Neural cell (in vitro differentiated cells): ENCODE results near the gene CHPF2. TPM values are rescaled to one million over a fixed set of nuclear protein-coding genes. Genes with fewer than 3 reads are reported as not detected.

Experiments used
- H2AFZ ChIP-seq: fragments of 200-600, 300-800 bp; sonication (generic), shearing (Covaris generic); 2 replicates; pipeline ENCODE4 v1.6.0; 2014; ENCODE audit warnings: low read depth, mild to moderate bottlenecking, antibody characterized with exemption, low read length, moderate library complexity
- H3F3A ChIP-seq: fragments of 200-600 bp; shearing (Covaris generic); 2 replicates; pipeline ENCODE4 v1.6.1; 2016; ENCODE audit warnings: mild to moderate bottlenecking, moderate library complexity, mixed read lengths, antibody characterized with exemption, low read length; ENCODE audit not compliant: insufficient read depth, poor library complexity, severe bottlenecking
- H3K27ac ChIP-seq: fragments of 200-600, 300-800 bp; sonication (generic), shearing (Covaris generic); 2 replicates; pipeline ENCODE4 v1.5.1; 2014; ENCODE audit warnings: mild to moderate bottlenecking, low read length, moderate library complexity
- H3K27me3 ChIP-seq: fragments of 300-800, 200-600 bp; sonication (generic), shearing (Covaris generic); 2 replicates; pipeline ENCODE4 v1.6.0; 2014; ENCODE audit warnings: mild to moderate bottlenecking, low read depth, low read length, moderate library complexity; ENCODE audit not compliant: insufficient read depth
- H3K36me3 ChIP-seq: fragments of 300-800, 200-600 bp; sonication (generic), shearing (Covaris generic); 2 replicates; pipeline ENCODE4 v1.5.1; 2014; ENCODE audit warnings: mild to moderate bottlenecking, antibody characterized with exemption, low read length, moderate library complexity; ENCODE audit not compliant: insufficient read depth
- H3K4me2 ChIP-seq: fragments of 300-800, 200-600 bp; sonication (generic), shearing (Covaris generic); 2 replicates; pipeline ENCODE4 v1.6.0; 2014; ENCODE audit warnings: mild to moderate bottlenecking, low read length
- H3K4me3 ChIP-seq: fragments of 300-800, 200-600 bp; sonication (generic), shearing (Covaris generic); 2 replicates; pipeline ENCODE4 v1.5.1; 2014; ENCODE audit warnings: mild to moderate bottlenecking, low read length, moderate library complexity
- H3K79me2 ChIP-seq: fragments of 200-600 bp; shearing (Covaris generic); replicated peaks from 2 replicates; pipeline ENCODE4 v1.6.0; 2014; ENCODE audit warnings: mild to moderate bottlenecking, low read length, moderate library complexity; ENCODE audit not compliant: insufficient read depth
- H3K9ac ChIP-seq: fragments of 300-800, 200-600 bp; sonication (generic), shearing (Covaris generic); 2 replicates; pipeline ENCODE4 v1.6.1; 2016; ENCODE audit warnings: mild to moderate bottlenecking, low read length, mixed read lengths
- H3K9me2 ChIP-seq: fragments of 200-600 bp; shearing (Covaris generic); 2 replicates; pipeline ENCODE4 v1.6.1; 2016; ENCODE audit warnings: mild to moderate bottlenecking, low read length, mixed read lengths; ENCODE audit not compliant: insufficient read depth
- H3K9me3 ChIP-seq: fragments of 200-600, 300-800 bp; sonication (generic), shearing (Covaris generic); 2 replicates; pipeline ENCODE4 v1.6.1; 2016; ENCODE audit warnings: mild to moderate bottlenecking, mixed run types, low read length, moderate library complexity, mixed read lengths
- H4K20me1 ChIP-seq: fragments of 200-600 bp; shearing (Covaris generic); 2 replicates; pipeline ENCODE4 v1.6.1; 2016; ENCODE audit warnings: mild to moderate bottlenecking, mixed run types; ENCODE audit not compliant: insufficient read depth
- EP300 ChIP-seq: fragments of 450-650 bp; conservative IDR thresholded peaks from 2 replicates; pipeline ENCODE4 v1.6.1; 2014; ENCODE audit warnings: antibody characterized with exemption, mild to moderate bottlenecking, moderate library complexity; ENCODE audit not compliant: poor library complexity, severe bottlenecking
- EZH2 ChIP-seq: fragments of 200-600, 300-800 bp; shearing (Covaris generic), sonication (generic); IDR thresholded peaks from 2 replicates; pipeline ENCODE4 v1.6.1; 2014; ENCODE audit warnings: antibody characterized with exemption, low read length, borderline replicate concordance, mild to moderate bottlenecking; ENCODE audit not compliant: insufficient read depth, poor library complexity, severe bottlenecking
- MXI1 ChIP-seq: fragments of 450-650 bp; conservative IDR thresholded peaks from 2 replicates; pipeline ENCODE4 v1.6.1; 2014; ENCODE audit warnings: antibody characterized with exemption, mild to moderate bottlenecking; ENCODE audit not compliant: poor library complexity, severe bottlenecking
- POLR2AphosphoS5 ChIP-seq: IDR thresholded peaks from 2 replicates; pipeline ENCODE4 v1.6.1; 2012
- RAD21 ChIP-seq: fragments of 450-650 bp; conservative IDR thresholded peaks from 2 replicates; pipeline ENCODE4 v1.6.1; 2014; ENCODE audit warnings: antibody characterized with exemption, mild to moderate bottlenecking, moderate library complexity
- polyA plus RNA-seq: library from polyadenylated mRNA; depleted of rRNA; stranded (reverse); fragments of >200 nt; gene quantifications from 2 replicates; pipeline ENCODE4 v1.2.3, GENCODE V29; 2014
- TF ChIP-seq, protein P1 (sequence below): IDR thresholded peaks from 2 replicates; pipeline ENCODE4 v1.6.1; 2012; ENCODE audit warnings: borderline replicate concordance
- TF ChIP-seq, protein P2 (sequence below): fragments of 450-650 bp; IDR thresholded peaks from 2 replicates; pipeline ENCODE4 v1.5.1; 2014; ENCODE audit warnings: antibody characterized with exemption, mild to moderate bottlenecking, moderate library complexity; ENCODE audit not compliant: poor library complexity, severe bottlenecking

Gene CHPF2
- polyA plus RNA-seq, 1 donor from 2014 or later, result 22.5 TPM

DNA sequence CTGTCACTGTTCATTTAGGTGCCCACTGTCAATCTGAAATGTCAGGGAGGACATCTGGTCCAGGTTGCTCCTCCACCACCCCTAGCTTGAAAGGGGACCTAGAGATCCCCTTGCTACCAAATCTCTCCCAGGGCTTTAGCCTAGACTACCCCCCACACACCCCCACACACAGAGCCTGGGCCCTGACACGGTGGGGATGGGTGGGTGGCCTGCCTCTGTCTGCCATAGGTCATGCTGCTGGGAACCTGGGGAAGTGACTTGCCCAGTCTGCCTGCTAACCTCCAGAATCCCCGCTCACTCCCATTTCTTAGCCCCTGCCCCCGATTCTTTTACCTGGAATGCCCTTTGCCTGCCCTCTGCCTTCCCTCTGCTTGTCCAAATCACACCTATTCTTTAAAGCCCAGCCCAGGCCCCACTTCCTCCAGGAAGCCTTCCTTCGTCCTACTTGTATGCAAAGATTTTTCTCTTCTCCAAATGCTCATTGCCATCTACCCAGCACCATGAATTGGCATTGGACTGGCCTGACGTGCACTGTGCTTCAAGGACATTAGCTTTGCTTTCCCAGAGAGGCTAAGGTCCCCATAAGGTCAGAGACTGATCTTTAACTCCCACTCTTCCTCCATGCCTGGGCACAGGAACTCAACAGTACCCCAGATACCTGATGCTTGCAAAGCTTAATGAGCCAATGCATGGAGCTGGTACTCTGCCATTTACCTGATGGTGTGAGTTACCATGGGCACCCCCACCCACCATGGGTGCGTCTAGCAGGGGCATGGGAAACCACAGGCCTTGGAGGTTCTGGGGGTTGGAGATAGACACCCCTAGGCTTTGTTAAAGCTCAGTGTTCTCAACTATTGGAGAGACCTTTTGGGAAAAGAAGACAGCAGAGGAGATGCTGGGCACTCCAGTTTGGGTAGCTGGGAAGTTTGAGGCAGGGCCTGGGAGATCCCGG lies 18.2 kb downstream of the CHPF2 start:
- Histone ChIP-seq H3K4me2 (peak overlapping the region; percentile 52), H3F3A (peaks cover 4% of the 10 kb centered on the region), H3K27me3 (no peaks in the 10 kb centered on the region), H3K9me2 (no peaks in the 10 kb centered on the region), H3K9ac (peak overlapping the region; percentile 96), H4K20me1 (no peaks in the 10 kb centered on the region), H3K4me3 (peak overlapping the region; percentile 60), H3K9me3 (no peaks in the 10 kb centered on the region), H2AFZ (no peak overlapping the region), H3K79me2 (peaks cover 3% of the 10 kb centered on the region), H3K27ac (peak overlapping the region; percentile 74), H3K36me3 (no peaks in the 10 kb centered on the region)
- TF ChIP-seq RAD21 (no peak), EZH2 (no peak), POLR2AphosphoS5 (no peak), EP300 (no peak)
- TF ChIP-seq, protein P1, sequence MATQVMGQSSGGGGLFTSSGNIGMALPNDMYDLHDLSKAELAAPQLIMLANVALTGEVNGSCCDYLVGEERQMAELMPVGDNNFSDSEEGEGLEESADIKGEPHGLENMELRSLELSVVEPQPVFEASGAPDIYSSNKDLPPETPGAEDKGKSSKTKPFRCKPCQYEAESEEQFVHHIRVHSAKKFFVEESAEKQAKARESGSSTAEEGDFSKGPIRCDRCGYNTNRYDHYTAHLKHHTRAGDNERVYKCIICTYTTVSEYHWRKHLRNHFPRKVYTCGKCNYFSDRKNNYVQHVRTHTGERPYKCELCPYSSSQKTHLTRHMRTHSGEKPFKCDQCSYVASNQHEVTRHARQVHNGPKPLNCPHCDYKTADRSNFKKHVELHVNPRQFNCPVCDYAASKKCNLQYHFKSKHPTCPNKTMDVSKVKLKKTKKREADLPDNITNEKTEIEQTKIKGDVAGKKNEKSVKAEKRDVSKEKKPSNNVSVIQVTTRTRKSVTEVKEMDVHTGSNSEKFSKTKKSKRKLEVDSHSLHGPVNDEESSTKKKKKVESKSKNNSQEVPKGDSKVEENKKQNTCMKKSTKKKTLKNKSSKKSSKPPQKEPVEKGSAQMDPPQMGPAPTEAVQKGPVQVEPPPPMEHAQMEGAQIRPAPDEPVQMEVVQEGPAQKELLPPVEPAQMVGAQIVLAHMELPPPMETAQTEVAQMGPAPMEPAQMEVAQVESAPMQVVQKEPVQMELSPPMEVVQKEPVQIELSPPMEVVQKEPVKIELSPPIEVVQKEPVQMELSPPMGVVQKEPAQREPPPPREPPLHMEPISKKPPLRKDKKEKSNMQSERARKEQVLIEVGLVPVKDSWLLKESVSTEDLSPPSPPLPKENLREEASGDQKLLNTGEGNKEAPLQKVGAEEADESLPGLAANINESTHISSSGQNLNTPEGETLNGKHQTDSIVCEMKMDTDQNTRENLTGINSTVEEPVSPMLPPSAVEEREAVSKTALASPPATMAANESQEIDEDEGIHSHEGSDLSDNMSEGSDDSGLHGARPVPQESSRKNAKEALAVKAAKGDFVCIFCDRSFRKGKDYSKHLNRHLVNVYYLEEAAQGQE, result no peak
- TF ChIP-seq, protein P2, sequence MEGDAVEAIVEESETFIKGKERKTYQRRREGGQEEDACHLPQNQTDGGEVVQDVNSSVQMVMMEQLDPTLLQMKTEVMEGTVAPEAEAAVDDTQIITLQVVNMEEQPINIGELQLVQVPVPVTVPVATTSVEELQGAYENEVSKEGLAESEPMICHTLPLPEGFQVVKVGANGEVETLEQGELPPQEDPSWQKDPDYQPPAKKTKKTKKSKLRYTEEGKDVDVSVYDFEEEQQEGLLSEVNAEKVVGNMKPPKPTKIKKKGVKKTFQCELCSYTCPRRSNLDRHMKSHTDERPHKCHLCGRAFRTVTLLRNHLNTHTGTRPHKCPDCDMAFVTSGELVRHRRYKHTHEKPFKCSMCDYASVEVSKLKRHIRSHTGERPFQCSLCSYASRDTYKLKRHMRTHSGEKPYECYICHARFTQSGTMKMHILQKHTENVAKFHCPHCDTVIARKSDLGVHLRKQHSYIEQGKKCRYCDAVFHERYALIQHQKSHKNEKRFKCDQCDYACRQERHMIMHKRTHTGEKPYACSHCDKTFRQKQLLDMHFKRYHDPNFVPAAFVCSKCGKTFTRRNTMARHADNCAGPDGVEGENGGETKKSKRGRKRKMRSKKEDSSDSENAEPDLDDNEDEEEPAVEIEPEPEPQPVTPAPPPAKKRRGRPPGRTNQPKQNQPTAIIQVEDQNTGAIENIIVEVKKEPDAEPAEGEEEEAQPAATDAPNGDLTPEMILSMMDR, result no peak

DNA sequence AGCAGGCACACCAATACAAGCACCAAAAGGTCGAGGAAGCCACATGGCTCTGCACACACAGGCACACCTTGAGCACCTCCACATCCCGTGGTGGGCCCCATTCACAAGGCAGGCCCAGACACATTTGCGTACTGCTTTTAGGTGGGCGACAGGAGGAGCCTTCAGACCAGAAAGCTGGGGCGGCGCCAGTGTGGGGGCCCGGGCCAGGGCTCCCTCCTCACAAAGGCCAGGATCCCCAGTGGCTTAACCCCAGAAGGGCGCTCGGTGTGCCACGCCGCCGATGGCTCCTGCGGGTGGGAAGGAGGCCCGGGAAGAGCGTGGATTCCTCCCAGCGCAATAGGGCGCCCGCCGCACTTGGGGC lies 19.0 kb downstream of the CHPF2 start:
- Histone ChIP-seq H3K4me2 (peak overlapping the region; percentile 52), H4K20me1 (no peaks in the 10 kb centered on the region), H3F3A (peaks cover 4% of the 10 kb centered on the region), H3K27ac (peak overlapping the region; percentile 74), H2AFZ (peak overlapping the region; percentile 10), H3K27me3 (no peaks in the 10 kb centered on the region), H3K4me3 (peak overlapping the region; percentile 60), H3K9me2 (no peaks in the 10 kb centered on the region), H3K36me3 (no peaks in the 10 kb centered on the region), H3K9ac (peak overlapping the region; percentile 96), H3K9me3 (no peaks in the 10 kb centered on the region), H3K79me2 (peaks cover 3% of the 10 kb centered on the region)
- TF ChIP-seq MXI1, result no peak
- TF ChIP-seq, protein P2, result peak; percentile 7
